HuH-7 (cell line): ENCODE measurements around the gene PPIH.
"Not testable (repeated sequence)": the region's sequence is repeated elsewhere in the genome, so short reads cannot be mapped to it uniquely, and the experiment has no call there.

ENCODE experiments used
- DNase-seq: peaks from one replicate; pipeline ENCODE4 v3.0.0; 2011; ENCODE audit warnings: low spot score

Gene PPIH

GRCh38 chr1:42682739-42683531 is 24.7 kb downstream of the PPIH start:
- DNase-seq = peak; percentile 36

- DNase-seq = no peak
These were observed 25.9 kb downstream of the PPIH start for GRCh38 chr1:42684139-42684538.

GRCh38 chr1:42686418-42686817 is 28.2 kb downstream of the PPIH start:
- DNase-seq = no peak

GRCh38 chr1:42689912-42690311 is 31.7 kb downstream of the PPIH start:
- DNase-seq = no peak

GRCh38 chr1:42690477-42691156 is 32.4 kb downstream of the PPIH start:
- DNase-seq = no peak

- DNase-seq = no peak
These were observed 32.9 kb downstream of the PPIH start for GRCh38 chr1:42691157-42691498.

GRCh38 chr1:42692461-42692860 is 34.2 kb downstream of the PPIH start:
- peak; percentile 23 for DNase-seq

GRCh38 chr1:42692911-42693310 is 34.7 kb downstream of the PPIH start:
- no peak for DNase-seq

- no peak for DNase-seq
These were observed 40.0 kb downstream of the PPIH start for GRCh38 chr1:42698081-42698813.

GRCh38 chr1:42700006-42700405 is 41.8 kb downstream of the PPIH start:
- no peak for DNase-seq

- DNase-seq = no peak
These were observed 45.8 kb downstream of the PPIH start for GRCh38 chr1:42703888-42704464.

- DNase-seq = not testable (repeated sequence)
These were observed 54.6 kb downstream of the PPIH start for GRCh38 chr1:42712808-42713207.

GRCh38 chr1:42713293-42713692 is 55.1 kb downstream of the PPIH start:
- DNase-seq = no peak

GRCh38 chr1:42714441-42714840 is 56.2 kb downstream of the PPIH start:
- DNase-seq = not testable (repeated sequence)

- no peak for DNase-seq
These were observed 62.6 kb downstream of the PPIH start for GRCh38 chr1:42720868-42721267.

- DNase-seq = no peak
These were observed 63.7 kb downstream of the PPIH start for GRCh38 chr1:42721926-42722325.

- not testable (repeated sequence) for DNase-seq
These were observed 64.2 kb downstream of the PPIH start for GRCh38 chr1:42722403-42722802.

- DNase-seq = no peak
These were observed 65.3 kb downstream of the PPIH start for GRCh38 chr1:42723511-42723910.

GRCh38 chr1:42725820-42726219 is 67.6 kb downstream of the PPIH start:
- not testable (repeated sequence) for DNase-seq
